H9 (cell line): ENCODE data around the gene LRR1. TPM values are rescaled to one million over a fixed set of nuclear protein-coding genes. Genes with fewer than 3 reads are reported as not detected.

Experiments
- DNase-seq: peaks from one replicate; pipeline ENCODE4 v3.0.0-alpha.2; 2017
- H2AFZ ChIP-seq: one replicate; pipeline ENCODE4 v1.6.1; 2013; ENCODE audit warnings: mild to moderate bottlenecking, low read length, control low read depth, moderate library complexity
- H2AK5ac ChIP-seq: 2 replicates; pipeline ENCODE4 v1.6.1; 2013; ENCODE audit warnings: low read length, control low read depth, mixed read lengths; ENCODE audit not compliant: insufficient read length
- H2BK120ac ChIP-seq: one replicate; pipeline ENCODE4 v1.6.1; 2013; ENCODE audit warnings: low read depth, mild to moderate bottlenecking, low read length, control low read depth, inconsistent platforms; ENCODE audit not compliant: poor library complexity, severe bottlenecking
- H2BK12ac ChIP-seq: 2 replicates; pipeline ENCODE4 v1.6.1; 2013; ENCODE audit warnings: low read length, control low read depth, mixed read lengths, low read depth; ENCODE audit not compliant: insufficient read length
- H2BK15ac ChIP-seq: 2 replicates; pipeline ENCODE4 v1.6.1; 2013; ENCODE audit warnings: low read depth, low read length, control low read depth
- H2BK20ac ChIP-seq: one replicate; pipeline ENCODE4 v1.6.1; 2013; ENCODE audit warnings: low read depth, mild to moderate bottlenecking, low read length, control low read depth, inconsistent platforms; ENCODE audit not compliant: poor library complexity, severe bottlenecking
- H2BK5ac ChIP-seq: 2 replicates; pipeline ENCODE4 v1.6.1; 2013; ENCODE audit warnings: low read length, control low read depth, mixed read lengths; ENCODE audit not compliant: insufficient read length
- H3K14ac ChIP-seq: 2 replicates; pipeline ENCODE4 v1.6.1; 2013; ENCODE audit warnings: low read length, control low read depth; ENCODE audit not compliant: insufficient read depth
- H3K18ac ChIP-seq: 2 replicates; pipeline ENCODE4 v1.6.1; 2013; ENCODE audit warnings: low read depth, mild to moderate bottlenecking, mixed read lengths, low read length, control low read depth; ENCODE audit not compliant: insufficient read length
- H3K23ac ChIP-seq: 2 replicates; pipeline ENCODE4 v1.6.1; 2013; ENCODE audit warnings: low read length, control low read depth, mixed read lengths, low read depth; ENCODE audit not compliant: insufficient read length
- H3K23me2 ChIP-seq: 2 replicates; pipeline ENCODE4 v1.6.1; 2013; ENCODE audit warnings: low read depth, mild to moderate bottlenecking, mixed read lengths, low read length, control low read depth; ENCODE audit not compliant: insufficient read length, poor library complexity, severe bottlenecking
- H3K27ac ChIP-seq: 2 replicates; pipeline ENCODE4 v1.5.1; 2013; ENCODE audit warnings: low read length, control low read depth, mixed read lengths, low read depth; ENCODE audit not compliant: insufficient read length
- H3K27me3 ChIP-seq: 2 replicates; pipeline ENCODE4 v1.6.1; 2013; ENCODE audit warnings: low read length, control low read depth, inconsistent platforms; ENCODE audit not compliant: insufficient read depth
- H3K4ac ChIP-seq: 2 replicates; pipeline ENCODE4 v1.6.1; 2013; ENCODE audit warnings: low read depth, mild to moderate bottlenecking, control low read depth, inconsistent platforms, low read length, moderate library complexity
- H3K4me1 ChIP-seq: 2 replicates; pipeline ENCODE4 v1.6.1; 2013; ENCODE audit warnings: low read length, control low read depth, inconsistent platforms; ENCODE audit not compliant: insufficient read depth
- H3K4me2 ChIP-seq: 2 replicates; pipeline ENCODE4 v1.6.1; 2013; ENCODE audit warnings: low read length, control low read depth, mixed read lengths; ENCODE audit not compliant: insufficient read length, insufficient read depth
- H3K56ac ChIP-seq: 2 replicates; pipeline ENCODE4 v1.6.1; 2013; ENCODE audit warnings: low read depth, mild to moderate bottlenecking, mixed read lengths, low read length, control low read depth; ENCODE audit not compliant: insufficient read length
- H3K79me1 ChIP-seq: 2 replicates; pipeline ENCODE4 v1.6.1; 2013; ENCODE audit warnings: low read depth, mild to moderate bottlenecking, moderate library complexity, low read length, control low read depth, inconsistent platforms; ENCODE audit not compliant: insufficient read depth, poor library complexity, severe bottlenecking
- H3K79me2 ChIP-seq: 2 replicates; pipeline ENCODE4 v1.6.1; 2013; ENCODE audit warnings: low read length, control low read depth, inconsistent platforms; ENCODE audit not compliant: insufficient read depth
- H3K9ac ChIP-seq: 2 replicates; pipeline ENCODE4 v1.6.1; 2013; ENCODE audit warnings: low read length, control low read depth, mixed read lengths; ENCODE audit not compliant: insufficient read length; ENCODE audit errors: extremely low read depth
- H3K9me3 ChIP-seq: one replicate; pipeline ENCODE4 v1.6.1; 2013; ENCODE audit warnings: low read depth, low read length, inconsistent platforms; ENCODE audit not compliant: control insufficient read depth
- H3T11ph ChIP-seq: one replicate; pipeline ENCODE4 v1.6.1; 2013; ENCODE audit warnings: mild to moderate bottlenecking, low read length, control low read depth, inconsistent platforms
- H4K20me1 ChIP-seq: one replicate; pipeline ENCODE4 v1.6.1; 2013; ENCODE audit not compliant: control insufficient read depth, insufficient read length, insufficient read depth
- H4K5ac ChIP-seq: 2 replicates; pipeline ENCODE4 v1.6.1; 2013; ENCODE audit warnings: low read depth, mild to moderate bottlenecking, mixed read lengths, low read length, control low read depth; ENCODE audit not compliant: insufficient read length
- H4K8ac ChIP-seq: replicated peaks from 2 replicates; pipeline ENCODE4 v1.6.1; 2013; ENCODE audit warnings: low read length, control low read depth, mixed read lengths, low read depth; ENCODE audit not compliant: insufficient read length
- H4K91ac ChIP-seq: 2 replicates; pipeline ENCODE4 v1.6.1; 2013; ENCODE audit warnings: low read depth, mild to moderate bottlenecking, moderate library complexity, mixed read lengths, low read length, control low read depth; ENCODE audit not compliant: insufficient read length
- H3K27ac Mint-ChIP-seq, 3 experiments: 2 replicates in 2 of 3; 3 replicates in 1 of 3; pipeline ENCODE4 v1.8.0; 2020 to 2021; ENCODE audit warnings: mixed read lengths in 3 of 3, mild to moderate bottlenecking in 1 of 3, moderate library complexity in 1 of 3
- H3K27me3 Mint-ChIP-seq: 2 replicates; pipeline ENCODE4 v1.8.0; 2021; ENCODE audit warnings: low read depth, mild to moderate bottlenecking, moderate library complexity, mixed read lengths
- H3K36me3 Mint-ChIP-seq, 3 experiments: 2 replicates in 2 of 3; 3 replicates in 1 of 3; pipeline ENCODE4 v1.8.0; 2020 to 2021; ENCODE audit warnings: low read depth in 3 of 3, mixed read lengths in 3 of 3; ENCODE audit not compliant: insufficient read depth in 1 of 3
- H3K4me1 Mint-ChIP-seq, 2 experiments: 2 replicates each; pipeline ENCODE4 v1.8.0; 2020; ENCODE audit warnings: mixed read lengths in 2 of 2
- H3K4me3 Mint-ChIP-seq, 2 experiments: 2 replicates in 1 of 2; 3 replicates in 1 of 2; pipeline ENCODE4 v1.8.0; 2020 to 2021; ENCODE audit warnings: mild to moderate bottlenecking in 2 of 2, mixed read lengths in 2 of 2, moderate library complexity in 1 of 2
- H3K9me3 Mint-ChIP-seq, 2 experiments: 2 replicates in 1 of 2; 3 replicates in 1 of 2; pipeline ENCODE4 v1.8.0; 2020; ENCODE audit warnings: mild to moderate bottlenecking in 2 of 2, mixed read lengths in 2 of 2, moderate library complexity in 1 of 2
- WGBS: extraction: QIAGEN DNeasy Blood & Tissue Kit; methylation state at CpG from one replicate; pipeline ENCODE4 v1.1.7; 2013; ENCODE audit warnings: missing lambda C conversion rate, low lambda C conversion rate, mixed read lengths; ENCODE audit not compliant: insufficient read length; ENCODE audit errors: extremely low coverage; 5-methylcytosine and 5-hydroxymethylcytosine counted together
- total RNA-seq: library from RNA; stranded (reverse); gene quantifications from 2 replicates; pipeline ENCODE4 v1.2.1, GENCODE V29; 2021
- TF ChIP-seq, protein P1 (sequence below): fragments of 200-600 bp; sonication (generic); conservative IDR thresholded peaks from 3 replicates; pipeline ENCODE4 v1.8.0; 2021; ENCODE audit warnings: antibody characterized with exemption, mild to moderate bottlenecking

Gene LRR1
- total RNA-seq, 1 experiment from 2014 or later, result 38.6 TPM

DNA sequence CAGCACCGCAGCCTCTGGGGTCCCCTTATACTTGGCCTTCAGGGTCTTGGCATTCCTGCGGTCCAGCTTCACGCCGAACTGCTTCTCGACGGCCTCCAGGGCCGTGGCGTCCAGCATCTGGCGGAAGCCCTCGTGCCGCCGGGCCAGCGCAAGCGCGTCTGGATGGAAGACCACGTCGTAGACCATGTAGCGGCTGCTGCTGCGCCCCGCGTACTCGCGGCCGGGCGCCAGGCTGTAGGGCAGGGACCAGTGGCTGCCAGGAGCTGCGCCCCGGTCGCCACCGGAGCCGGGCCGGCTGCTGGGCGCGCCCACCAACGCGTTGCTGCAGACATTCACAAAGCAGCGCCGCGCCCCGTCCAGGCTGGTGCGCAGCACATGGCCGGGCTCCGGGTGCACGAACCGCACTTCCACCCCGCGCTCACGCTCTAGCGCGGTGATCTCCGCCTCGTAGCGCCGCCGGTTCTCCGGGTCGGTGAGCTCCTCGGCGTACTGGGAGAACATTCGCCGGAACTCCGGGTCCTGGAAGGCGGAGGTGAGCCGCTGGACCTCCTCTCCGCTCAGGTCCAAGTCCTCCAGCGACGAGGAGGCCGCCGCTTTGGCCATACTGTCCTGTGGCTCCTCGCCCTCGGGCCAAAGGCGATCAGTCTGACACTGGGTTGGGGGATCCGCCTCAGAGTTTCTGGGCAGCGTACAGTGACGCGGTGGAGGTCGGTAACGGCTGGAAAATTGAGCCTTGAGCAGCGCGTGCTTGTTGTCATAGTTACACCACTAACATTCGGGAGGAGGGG lies 36.0 kb downstream of the LRR1 start, which contains the start of gene DNAAF2:
Gene DNAAF2 (minus strand): TSS at position 698 of the 788 bp plus-strand sequence. CDS start 95 bp downstream, at position 603.
- H2BK20ac ChIP-seq, result no peak within 1 kb of the TSS
- no peak within 1 kb of the TSS for H4K5ac ChIP-seq
- H3K14ac ChIP-seq, result peak within 1 kb of the TSS; percentile 98
- no peak within 1 kb of the TSS for H2BK12ac ChIP-seq
- no peaks in the 10 kb centered on the region; the same call in 1 of the 2 replicates for H3K4me1 ChIP-seq
- peaks cover 3% of the 10 kb centered on the region for H3K79me1 ChIP-seq
- no peak within 1 kb of the TSS for H2AK5ac ChIP-seq
- no peak within 1 kb of the TSS for H3K56ac ChIP-seq
- H3K27me3 ChIP-seq, result no peaks in the 10 kb centered on the region
- no peak within 1 kb of the TSS for H2BK120ac ChIP-seq
- peak within 1 kb of the TSS; percentile 94 to 100 for H3K4me3 Mint-ChIP-seq
- H4K91ac ChIP-seq, result no peak within 1 kb of the TSS
- peak within 1 kb of the TSS; percentile 92 for H3K9ac ChIP-seq
- H3K23me2 ChIP-seq, result peaks cover 7% of the 10 kb centered on the region
- peak within 1 kb of the TSS; percentile 63 for H3K27ac ChIP-seq
- no peaks in the 10 kb centered on the region for H4K20me1 ChIP-seq
- H3K18ac ChIP-seq, result peak within 1 kb of the TSS; percentile 90
- no peaks in the 10 kb centered on the region for H3K27me3 Mint-ChIP-seq
- H3K4ac ChIP-seq, result no peak within 1 kb of the TSS; the same call in 1 of the 2 replicates
- H3T11ph ChIP-seq, result no peak within 1 kb of the TSS
- peak; percentile 67 for DNase-seq
- H2AFZ ChIP-seq, result no peak within 1 kb of the TSS
- WGBS, result no CpG with 5 or more reads among the region's 80 CpGs
- H3K4me1 Mint-ChIP-seq, result peaks cover 10 to 23% of the 10 kb centered on the region in 2 experiments; a peak in 3 of 4 replicates
- H3K36me3 Mint-ChIP-seq, result peaks cover 20 to 55% (median 34%) of the 10 kb centered on the region in 3 experiments
- TF ChIP-seq, protein P1, sequence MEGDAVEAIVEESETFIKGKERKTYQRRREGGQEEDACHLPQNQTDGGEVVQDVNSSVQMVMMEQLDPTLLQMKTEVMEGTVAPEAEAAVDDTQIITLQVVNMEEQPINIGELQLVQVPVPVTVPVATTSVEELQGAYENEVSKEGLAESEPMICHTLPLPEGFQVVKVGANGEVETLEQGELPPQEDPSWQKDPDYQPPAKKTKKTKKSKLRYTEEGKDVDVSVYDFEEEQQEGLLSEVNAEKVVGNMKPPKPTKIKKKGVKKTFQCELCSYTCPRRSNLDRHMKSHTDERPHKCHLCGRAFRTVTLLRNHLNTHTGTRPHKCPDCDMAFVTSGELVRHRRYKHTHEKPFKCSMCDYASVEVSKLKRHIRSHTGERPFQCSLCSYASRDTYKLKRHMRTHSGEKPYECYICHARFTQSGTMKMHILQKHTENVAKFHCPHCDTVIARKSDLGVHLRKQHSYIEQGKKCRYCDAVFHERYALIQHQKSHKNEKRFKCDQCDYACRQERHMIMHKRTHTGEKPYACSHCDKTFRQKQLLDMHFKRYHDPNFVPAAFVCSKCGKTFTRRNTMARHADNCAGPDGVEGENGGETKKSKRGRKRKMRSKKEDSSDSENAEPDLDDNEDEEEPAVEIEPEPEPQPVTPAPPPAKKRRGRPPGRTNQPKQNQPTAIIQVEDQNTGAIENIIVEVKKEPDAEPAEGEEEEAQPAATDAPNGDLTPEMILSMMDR, result no peak
- no peak within 1 kb of the TSS for H3K23ac ChIP-seq
- no peak within 1 kb of the TSS for H2BK15ac ChIP-seq
- H3K27ac Mint-ChIP-seq, result peak within 1 kb of the TSS; percentile 91 to 97 (median 96)
- no peaks in the 10 kb centered on the region for H3K9me3 ChIP-seq
- H3K4me2 ChIP-seq, result peak within 1 kb of the TSS; percentile 75
- no peak within 1 kb of the TSS for H2BK5ac ChIP-seq
- H3K79me2 ChIP-seq, result peaks cover 19% of the 10 kb centered on the region; the same call in 1 of the 2 replicates
- H3K9me3 Mint-ChIP-seq, result peaks cover 0 to 6% of the 10 kb centered on the region in 2 experiments; a peak in 2 of 5 replicates
- H4K8ac ChIP-seq, result no peak within 1 kb of the TSS
